Measurements from ENCODE around the gene TTC23. TPM values are rescaled to one million over a fixed set of nuclear protein-coding genes. Genes with fewer than 3 reads are reported as not detected.

The TTC23 gene
- total RNA-seq, 1 donor from 2014 or later: 47.3 TPM

Other genes with a start within 250 kb of the TTC23 start
- 0.69 TPM in 1 of 2 replicates, not detected in the other for gene PGPEP1L, start 241.8 kb downstream of the TTC23 start, total RNA-seq
- 1.7 and 6.0 TPM in 2 replicates for gene SYNM, start 144.5 kb downstream of the TTC23 start, total RNA-seq
- gene LRRC28, start 1.9 kb upstream of the TTC23 start, total RNA-seq: 20.0 and 27.8 TPM in 2 replicates